Endothelial cell of umbilical vein (primary cell): ENCODE results near the gene WDR41. TPM values are rescaled to one million over a fixed set of nuclear protein-coding genes. Genes with fewer than 3 reads are reported as not detected.

Experiments used
- BruUV-seq: library from RNA; stranded (reverse); fragments of 400-500 nt; replicated peaks from 2 replicates; lab custom pipeline; 2021; lab: Mats Ljungman, UMichigan
- CTCF ChIA-PET: fragments of 300-600, 350-600 bp; sonication (Branson Sonifier 250); formaldehyde crosslinking; loops from one replicate; lab custom pipeline; 2021; ENCODE audit warnings: antibody characterized with exemption, inconsistent platforms; lab: Charles Lee
- POLR2A ChIA-PET: fragments of 300-600, 350-600 bp; sonication (Branson Sonifier 250); formaldehyde crosslinking; loops from one replicate; lab custom pipeline; 2021; ENCODE audit warnings: antibody characterized with exemption, inconsistent platforms; lab: Charles Lee
- DNase-seq: peaks from one replicate; pipeline ENCODE4 v3.0.0-alpha.2; 2011; ENCODE audit warnings: low read depth, low spot score
- FAIRE-seq: peaks from 2 replicates; lab custom pipeline; 2011; peaks lifted over from hg19 to GRCh38; lab: Jason Lieb, UNC
- H2AFZ ChIP-seq: 2 replicates; pipeline ENCODE4 v1.6.0; 2012; ENCODE audit warnings: low read depth, low read length, control low read depth, inconsistent platforms
- H3K27ac ChIP-seq: 2 replicates; pipeline ENCODE4 v1.5.1; 2011; ENCODE audit warnings: low read depth, mild to moderate bottlenecking, control low read depth, low read length, moderate library complexity; ENCODE audit not compliant: insufficient read depth
- H3K27me3 ChIP-seq, 2 experiments: 2 replicates each; pipeline versions ENCODE4 v1.6.0 to v1.6.1; 2011; ENCODE audit warnings: low read length in 2 of 2, mixed read lengths in 1 of 2; ENCODE audit not compliant: control insufficient read depth in 2 of 2, insufficient read depth in 2 of 2
- H3K36me3 ChIP-seq, 2 experiments: 2 replicates in 1 of 2; 3 replicates in 1 of 2; pipeline ENCODE4 v1.5.1; 2011; ENCODE audit warnings: low read length in 2 of 2, mild to moderate bottlenecking in 1 of 2, moderate library complexity in 1 of 2; ENCODE audit not compliant: control insufficient read depth in 2 of 2, insufficient read depth in 2 of 2; ENCODE audit errors: extremely low read depth in 1 of 2
- H3K4me1 ChIP-seq: 3 replicates; pipeline ENCODE4 v1.5.1; 2011; ENCODE audit warnings: mild to moderate bottlenecking, low read length; ENCODE audit not compliant: control insufficient read depth, insufficient read depth; ENCODE audit errors: extremely low read depth
- H3K4me2 ChIP-seq: 2 replicates; pipeline ENCODE4 v1.6.1; 2011; ENCODE audit warnings: low read length, control low read depth, mixed read lengths; ENCODE audit not compliant: insufficient read depth
- H3K4me3 ChIP-seq, 3 experiments: fragments of 200-600 bp in 1 of 3; sonication (generic), shearing (Covaris generic) in 1 of 3; replicated peaks in 1 of 3; 2 replicates each; pipeline ENCODE4 v1.5.1; 2011 to 2016; ENCODE audit warnings: control low read depth in 3 of 3, low read length in 3 of 3, mild to moderate bottlenecking in 2 of 3, inconsistent platforms in 1 of 3, low read depth in 1 of 3, moderate library complexity in 1 of 3; ENCODE audit not compliant: insufficient read depth in 1 of 3
- H3K79me2 ChIP-seq: 2 replicates; pipeline ENCODE4 v1.6.0; 2012; ENCODE audit warnings: low read length, inconsistent platforms; ENCODE audit not compliant: control insufficient read depth, insufficient read depth
- H3K9ac ChIP-seq: replicated peaks from 2 replicates; pipeline ENCODE3; 2011; ENCODE audit warnings: low read length, control low read depth; ENCODE audit not compliant: insufficient read depth; ENCODE audit errors: extremely low read depth
- H3K9me1 ChIP-seq: replicated peaks from 3 replicates; pipeline ENCODE4 v1.6.0; 2011; ENCODE audit warnings: mild to moderate bottlenecking, low read length; ENCODE audit not compliant: control insufficient read depth, insufficient read depth; ENCODE audit errors: extremely low read depth
- H3K9me3 ChIP-seq: replicated peaks from 2 replicates; pipeline ENCODE4 v1.5.1; 2012; ENCODE audit warnings: low read length, inconsistent platforms; ENCODE audit not compliant: control insufficient read depth, insufficient read depth
- H4K20me1 ChIP-seq: replicated peaks from 2 replicates; pipeline ENCODE3; 2011; ENCODE audit warnings: mild to moderate bottlenecking, low read length; ENCODE audit not compliant: control insufficient read depth, insufficient read depth; ENCODE audit errors: extremely low read depth
- EZH2 ChIP-seq: IDR thresholded peaks from 2 replicates; pipeline ENCODE4 v1.6.1; 2012; ENCODE audit warnings: borderline replicate concordance, low read depth, mild to moderate bottlenecking, moderate library complexity, low read length, inconsistent platforms; ENCODE audit not compliant: severe bottlenecking
- FOS ChIP-seq: IDR thresholded peaks from 2 replicates; pipeline ENCODE4 v1.6.1; 2011; ENCODE audit warnings: mild to moderate bottlenecking, low read length, moderate library complexity, borderline replicate concordance; ENCODE audit not compliant: insufficient read depth
- GATA2 ChIP-seq: IDR thresholded peaks from 2 replicates; pipeline ENCODE4 v1.7.0; 2011; ENCODE audit warnings: low read depth, mild to moderate bottlenecking, moderate library complexity, mixed read lengths, low read length; ENCODE audit not compliant: insufficient read length, insufficient read depth
- JUN ChIP-seq: IDR thresholded peaks from 2 replicates; pipeline ENCODE4 v1.6.1; 2011; ENCODE audit warnings: borderline replicate concordance, low read depth; ENCODE audit not compliant: insufficient read length, insufficient read depth
- MYC ChIP-seq: IDR thresholded peaks from one replicate; pipeline ENCODE4 v1.6.1; 2011; ENCODE audit warnings: mild to moderate bottlenecking, low read depth, low read length
- POLR2A ChIP-seq: IDR thresholded peaks from 2 replicates; pipeline ENCODE4 v1.6.1; 2012; ENCODE audit warnings: low read depth, mild to moderate bottlenecking, control low read depth, low read length
- POLR2AphosphoS5 ChIP-seq: IDR thresholded peaks from 2 replicates; pipeline ENCODE4 v1.6.1; 2012; ENCODE audit warnings: low read depth, mild to moderate bottlenecking, control low read depth, low read length, moderate library complexity; ENCODE audit not compliant: insufficient read depth
- dilution Hi-C: fragments of 300-500 bp; cut with MboI; formaldehyde crosslinking; loops from one replicate; pipeline ENCODE4 v1.15.0; 2019; ENCODE audit warnings: low sequenced_read_pairs; ENCODE audit not compliant: extremely low pct_ligation_motif_present
- intact Hi-C: fragments of 100-400 bp; cut with micrococcal nuclease; formaldehyde crosslinking; loops from one replicate; pipeline ENCODE4 v1.10.0; 2022
- polyA plus RNA-seq, 4 experiments: library from polyadenylated mRNA; depleted of rRNA in 3 of 4; stranded (reverse) in 3 of 4; unstranded in 1 of 4; fragments of >200 nt; gene quantifications; 2 replicates each; pipeline versions ENCODE4 v1.2.1 to v1.2.3, GENCODE V29; 2011 to 2012; ENCODE audit warnings: missing spikeins in 1 of 4
- total RNA-seq: library from RNA; stranded (reverse); gene quantifications from 2 replicates; pipeline ENCODE4 v1.2.3, GENCODE V29; 2021
- TF ChIP-seq, protein P1 (sequence below), 2 donors: IDR thresholded peaks; 1 replicate in 1 of 2; 2 replicates in 1 of 2; pipeline ENCODE4 v1.5.1; 2011; ENCODE audit warnings: low read length in 2 of 2, mild to moderate bottlenecking in 2 of 2, moderate library complexity in 2 of 2, control low read depth in 1 of 2, inconsistent platforms in 1 of 2, low read depth in 1 of 2; ENCODE audit not compliant: insufficient read depth in 1 of 2; ENCODE audit errors: extremely low read depth in 1 of 2
- TF ChIP-seq, protein P2 (sequence below): IDR thresholded peaks from 2 replicates; pipeline ENCODE4 v1.6.1; 2011; ENCODE audit not compliant: insufficient read depth, insufficient read length

WDR41 gene
- total and polyA plus RNA-seq, 2 donors (not counting 3 experiments of a cell fraction or from before 2014, with no cell fraction given) = 10.2 to 33.6 TPM

DNA sequence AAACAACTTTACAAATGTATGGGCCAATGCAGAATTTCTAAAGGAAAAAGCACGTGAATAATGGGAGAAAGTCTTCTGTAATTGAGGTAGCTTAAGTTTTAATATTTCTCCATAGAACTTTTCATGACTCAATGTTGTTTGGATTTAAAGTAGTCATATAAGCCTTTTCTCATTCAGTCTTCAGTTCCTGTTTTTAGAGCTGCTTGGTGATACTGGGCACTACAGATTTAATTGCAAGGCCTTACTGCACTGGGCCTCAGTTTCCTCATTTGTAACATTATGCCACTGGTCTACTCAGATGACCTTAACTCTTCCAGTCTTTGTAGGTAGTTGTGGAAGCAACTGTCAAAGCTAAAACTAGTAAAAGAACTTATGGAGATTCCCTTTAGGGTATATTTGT, 60.4 kb downstream of the WDR41 start:
- H4K20me1 ChIP-seq = no peaks in the 10 kb centered on the region
- no peak overlapping the region for H3K4me3 ChIP-seq
- H3K9me1 ChIP-seq = no peaks in the 10 kb centered on the region
- no peaks in the 10 kb centered on the region for H3K36me3 ChIP-seq
- dilution Hi-C loops (no loop called here), intact Hi-C loops (no loop called here)
- H3K79me2 ChIP-seq = no peaks in the 10 kb centered on the region
- FAIRE-seq = no peak
- ChIA-PET CTCF (no interaction called here), POLR2A (no interaction called here)
- H3K27me3 ChIP-seq = no peaks in the 10 kb centered on the region
- no peak overlapping the region for H2AFZ ChIP-seq
- no peak overlapping the region for H3K27ac ChIP-seq
- no TSS peak for BruUV-seq
- TF ChIP-seq EZH2 (no peak), FOS (no peak), JUN (no peak), MYC (no peak), POLR2AphosphoS5 (no peak), POLR2A (no peak), GATA2 (no peak)
- TF ChIP-seq, protein P1, sequence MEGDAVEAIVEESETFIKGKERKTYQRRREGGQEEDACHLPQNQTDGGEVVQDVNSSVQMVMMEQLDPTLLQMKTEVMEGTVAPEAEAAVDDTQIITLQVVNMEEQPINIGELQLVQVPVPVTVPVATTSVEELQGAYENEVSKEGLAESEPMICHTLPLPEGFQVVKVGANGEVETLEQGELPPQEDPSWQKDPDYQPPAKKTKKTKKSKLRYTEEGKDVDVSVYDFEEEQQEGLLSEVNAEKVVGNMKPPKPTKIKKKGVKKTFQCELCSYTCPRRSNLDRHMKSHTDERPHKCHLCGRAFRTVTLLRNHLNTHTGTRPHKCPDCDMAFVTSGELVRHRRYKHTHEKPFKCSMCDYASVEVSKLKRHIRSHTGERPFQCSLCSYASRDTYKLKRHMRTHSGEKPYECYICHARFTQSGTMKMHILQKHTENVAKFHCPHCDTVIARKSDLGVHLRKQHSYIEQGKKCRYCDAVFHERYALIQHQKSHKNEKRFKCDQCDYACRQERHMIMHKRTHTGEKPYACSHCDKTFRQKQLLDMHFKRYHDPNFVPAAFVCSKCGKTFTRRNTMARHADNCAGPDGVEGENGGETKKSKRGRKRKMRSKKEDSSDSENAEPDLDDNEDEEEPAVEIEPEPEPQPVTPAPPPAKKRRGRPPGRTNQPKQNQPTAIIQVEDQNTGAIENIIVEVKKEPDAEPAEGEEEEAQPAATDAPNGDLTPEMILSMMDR (IDR thresholded peaks at IDR 0.05; ENCODE audit: extremely low read depth in 1 of 2, insufficient read depth in 1 of 2, low read depth in 1 of 2, low read length in 2 of 2) = no peak
- TF ChIP-seq, protein P2, sequence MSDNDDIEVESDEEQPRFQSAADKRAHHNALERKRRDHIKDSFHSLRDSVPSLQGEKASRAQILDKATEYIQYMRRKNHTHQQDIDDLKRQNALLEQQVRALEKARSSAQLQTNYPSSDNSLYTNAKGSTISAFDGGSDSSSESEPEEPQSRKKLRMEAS = no peak
- H3K9ac ChIP-seq = no peak overlapping the region
- no peak overlapping the region for H3K4me2 ChIP-seq
- DNase-seq = no peak
- no peaks in the 10 kb centered on the region for H3K4me1 ChIP-seq
- no peaks in the 10 kb centered on the region for H3K9me3 ChIP-seq
